Brain pericyte (primary cell): ENCODE results near the gene RUSF1.

Experiments
- DNase-seq: peaks from one replicate; pipeline ENCODE4 v3.0.0-alpha.2; 2012; ENCODE audit warnings: low read depth, low spot score

The RUSF1 gene

DNA sequence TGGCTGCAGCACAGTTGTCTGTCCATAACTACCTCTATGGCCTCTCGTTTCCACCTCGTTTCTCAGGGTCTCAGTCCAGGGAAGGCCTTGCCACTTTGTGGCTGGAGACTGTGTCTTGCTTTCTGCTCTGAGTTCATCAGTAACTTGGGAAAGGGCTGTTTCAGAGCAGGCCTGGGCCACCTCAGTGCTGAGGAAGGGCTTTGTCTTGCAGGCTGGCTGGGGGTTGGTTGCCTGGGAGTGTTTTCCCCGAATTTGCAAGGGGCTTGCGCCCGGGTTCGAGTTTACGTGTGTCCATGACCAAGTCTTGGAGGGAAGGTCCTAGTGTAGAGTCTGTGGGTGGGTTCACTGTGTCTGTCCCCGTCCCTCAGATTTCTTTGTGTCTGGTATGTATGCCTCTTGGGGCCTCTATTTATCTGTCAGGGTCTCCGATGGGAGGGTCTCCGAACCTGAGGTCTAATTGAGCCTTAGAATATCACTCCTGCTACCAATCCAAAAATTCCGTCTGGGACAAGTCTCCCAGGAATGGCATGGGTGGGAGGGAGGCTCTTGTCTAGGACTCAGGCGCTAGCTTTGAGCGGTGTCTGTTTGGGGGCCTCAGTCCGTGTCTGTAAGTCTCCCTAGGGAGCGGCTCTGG lies 36.8 kb downstream of the RUSF1 start:
- no peak for DNase-seq

DNA sequence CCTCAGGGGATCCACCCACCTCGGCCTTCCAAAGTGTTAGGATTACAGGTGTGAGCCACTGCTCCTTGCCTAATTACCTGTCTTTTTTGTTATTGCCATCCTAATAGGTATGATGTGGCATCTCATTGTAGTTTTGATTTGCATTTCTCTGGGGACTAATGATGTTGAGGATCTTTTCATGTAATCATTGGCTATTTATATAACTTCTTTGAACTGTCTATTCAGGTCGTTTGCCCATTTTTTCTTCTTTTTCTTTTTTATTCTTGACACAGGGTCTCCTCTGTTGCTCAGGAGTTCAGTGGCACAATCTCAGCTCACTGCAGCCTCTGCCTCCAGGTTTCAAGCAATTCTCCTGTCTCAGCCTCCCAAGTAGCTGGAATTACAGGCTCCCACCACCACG lies 37.6 kb downstream of the RUSF1 start:
- no peak for DNase-seq

DNA sequence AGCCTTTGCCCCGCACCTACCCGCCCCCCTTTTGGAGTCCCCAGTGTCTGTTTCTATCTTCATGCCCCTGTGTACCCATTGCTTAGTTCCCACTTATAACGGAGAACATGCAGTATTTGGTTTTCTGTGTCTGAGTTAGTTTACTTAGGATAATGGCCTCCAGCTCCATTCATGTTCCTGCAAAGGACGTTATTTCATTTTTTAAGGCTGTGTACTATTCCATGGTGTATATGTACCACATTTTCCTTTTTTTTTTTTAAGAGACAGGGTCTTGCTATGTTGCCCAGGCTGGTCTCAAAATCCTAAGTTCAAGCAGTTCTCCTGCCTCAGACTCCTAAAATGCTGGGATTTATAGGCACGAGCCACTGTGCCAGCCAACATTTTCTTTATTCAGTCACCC lies 40.3 kb downstream of the RUSF1 start:
- no peak for DNase-seq

DNA sequence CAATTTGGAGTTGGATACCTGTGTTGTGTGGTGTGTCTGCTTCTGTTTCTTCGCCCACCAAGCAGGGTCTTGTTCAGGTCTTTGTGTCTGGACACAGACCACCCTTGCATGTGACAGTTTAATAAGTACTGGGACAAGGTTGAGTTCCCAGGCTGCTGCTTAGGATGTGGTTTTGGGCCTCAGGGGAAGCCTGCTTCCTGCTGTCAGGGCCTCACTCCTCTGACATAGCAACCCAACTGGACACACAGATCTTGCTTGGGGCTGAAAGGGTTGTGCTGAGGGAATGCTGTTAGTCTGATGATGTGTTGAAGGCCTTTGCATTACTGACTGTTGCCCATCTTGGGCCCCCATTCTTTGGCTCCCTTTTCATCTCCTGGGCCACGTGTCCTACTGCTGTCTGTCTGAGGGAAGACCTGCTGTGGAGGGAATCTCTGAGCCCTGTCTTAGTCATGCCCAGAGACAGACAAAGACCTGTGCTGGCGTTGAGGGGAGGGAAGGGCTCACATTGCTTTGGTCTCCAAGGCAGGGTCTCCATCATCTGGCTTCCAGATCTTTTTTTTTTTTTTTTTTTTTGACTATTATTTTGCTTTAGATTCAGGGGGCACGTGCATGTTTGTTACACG lies 40.9 kb downstream of the RUSF1 start:
- DNase-seq: no peak

DNA sequence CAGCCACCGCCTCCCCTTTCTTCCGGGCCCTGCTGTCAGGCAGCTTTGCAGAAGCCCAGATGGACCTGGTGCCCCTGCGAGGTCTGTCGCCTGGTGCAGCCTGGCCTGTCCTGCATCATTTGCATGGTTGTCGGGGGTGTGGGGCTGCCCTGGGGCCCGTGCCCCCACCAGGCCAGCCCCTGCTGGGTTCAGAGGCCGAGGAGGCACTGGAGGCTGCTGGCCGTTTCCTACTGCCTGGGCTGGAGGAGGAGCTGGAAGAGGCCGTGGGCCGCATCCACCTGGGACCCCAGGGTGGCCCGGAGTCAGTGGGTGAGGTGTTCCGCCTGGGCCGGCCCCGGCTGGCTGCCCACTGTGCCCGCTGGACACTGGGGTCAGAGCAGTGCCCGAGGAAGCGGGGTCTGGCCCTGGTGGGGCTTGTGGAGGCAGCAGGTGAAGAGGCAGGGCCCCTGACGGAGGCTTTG lies 41.8 kb downstream of the RUSF1 start:
- DNase-seq: no peak

DNA sequence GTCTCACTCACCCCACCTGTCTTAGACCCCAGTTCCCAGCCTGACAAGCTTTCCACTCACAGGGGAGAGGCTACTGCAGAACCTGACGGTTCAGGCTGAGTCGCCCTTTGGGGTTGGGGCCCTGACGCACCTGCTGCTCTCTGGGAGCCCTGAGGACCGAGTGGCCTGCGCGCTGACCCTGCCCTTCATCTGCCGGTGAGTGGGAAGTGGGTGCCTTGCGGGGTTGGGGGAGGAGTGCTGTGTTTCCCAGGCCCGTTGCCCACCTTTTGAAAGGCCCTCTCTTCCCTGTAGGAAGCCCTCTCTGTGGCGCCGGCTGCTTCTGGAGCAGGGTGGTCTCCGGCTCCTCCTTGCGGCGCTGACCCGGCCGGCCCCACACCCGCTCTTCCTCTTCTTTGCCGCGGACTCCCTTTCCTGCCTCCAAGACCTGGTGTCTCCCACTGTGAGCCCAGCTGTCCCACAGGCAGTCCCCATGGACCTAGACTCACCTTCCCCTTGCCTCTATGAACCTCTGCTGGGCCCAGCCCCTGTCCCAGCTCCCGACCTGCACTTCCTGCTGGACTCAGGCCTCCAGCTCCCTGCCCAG lies 42.3 kb downstream of the RUSF1 start:
- DNase-seq: no peak

DNA sequence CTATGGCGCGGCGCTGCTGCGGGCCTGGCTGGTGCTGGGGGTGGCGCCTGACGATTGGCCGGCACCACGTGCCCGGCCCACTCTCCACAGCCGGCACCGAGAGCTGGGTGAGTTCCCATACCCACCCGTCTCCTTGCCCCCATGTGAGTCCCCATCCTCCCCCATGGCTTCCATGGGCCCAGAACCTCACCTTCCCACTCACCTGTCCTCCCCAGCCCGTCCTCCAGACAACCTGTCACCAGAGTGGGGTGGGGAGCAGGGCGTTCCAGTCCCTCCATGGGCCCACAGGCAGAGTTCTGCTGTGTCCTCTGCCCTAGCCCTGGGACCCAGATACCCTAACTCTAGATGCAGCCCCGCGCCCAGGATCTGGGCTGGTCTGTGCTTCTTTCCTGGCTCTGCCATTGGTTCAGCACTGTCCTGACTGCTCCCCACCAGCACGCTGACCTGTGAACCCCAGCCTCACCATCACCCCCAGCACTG lies 43.4 kb downstream of the RUSF1 start:
- no peak for DNase-seq

DNA sequence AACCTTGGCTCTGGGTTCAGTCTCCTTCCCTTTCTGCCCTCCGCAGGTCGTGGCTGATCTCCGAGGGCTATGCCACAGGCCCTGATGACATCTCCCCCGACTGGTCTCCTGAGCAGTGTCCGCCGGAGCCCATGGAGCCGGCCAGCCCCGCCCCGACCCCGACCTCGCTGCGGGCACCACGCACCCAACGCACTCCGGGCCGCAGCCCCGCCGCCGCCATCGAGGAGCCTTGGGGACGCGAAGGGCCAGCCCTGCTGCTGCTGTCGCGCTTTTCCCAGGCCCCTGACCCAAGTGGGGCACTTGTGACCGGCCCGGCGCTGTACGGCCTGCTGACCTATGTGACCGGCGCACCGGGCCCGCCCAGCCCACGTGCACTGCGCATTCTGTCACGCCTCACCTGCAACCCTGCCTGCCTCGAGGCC lies 43.8 kb downstream of the RUSF1 start:
- no peak for DNase-seq

DNA sequence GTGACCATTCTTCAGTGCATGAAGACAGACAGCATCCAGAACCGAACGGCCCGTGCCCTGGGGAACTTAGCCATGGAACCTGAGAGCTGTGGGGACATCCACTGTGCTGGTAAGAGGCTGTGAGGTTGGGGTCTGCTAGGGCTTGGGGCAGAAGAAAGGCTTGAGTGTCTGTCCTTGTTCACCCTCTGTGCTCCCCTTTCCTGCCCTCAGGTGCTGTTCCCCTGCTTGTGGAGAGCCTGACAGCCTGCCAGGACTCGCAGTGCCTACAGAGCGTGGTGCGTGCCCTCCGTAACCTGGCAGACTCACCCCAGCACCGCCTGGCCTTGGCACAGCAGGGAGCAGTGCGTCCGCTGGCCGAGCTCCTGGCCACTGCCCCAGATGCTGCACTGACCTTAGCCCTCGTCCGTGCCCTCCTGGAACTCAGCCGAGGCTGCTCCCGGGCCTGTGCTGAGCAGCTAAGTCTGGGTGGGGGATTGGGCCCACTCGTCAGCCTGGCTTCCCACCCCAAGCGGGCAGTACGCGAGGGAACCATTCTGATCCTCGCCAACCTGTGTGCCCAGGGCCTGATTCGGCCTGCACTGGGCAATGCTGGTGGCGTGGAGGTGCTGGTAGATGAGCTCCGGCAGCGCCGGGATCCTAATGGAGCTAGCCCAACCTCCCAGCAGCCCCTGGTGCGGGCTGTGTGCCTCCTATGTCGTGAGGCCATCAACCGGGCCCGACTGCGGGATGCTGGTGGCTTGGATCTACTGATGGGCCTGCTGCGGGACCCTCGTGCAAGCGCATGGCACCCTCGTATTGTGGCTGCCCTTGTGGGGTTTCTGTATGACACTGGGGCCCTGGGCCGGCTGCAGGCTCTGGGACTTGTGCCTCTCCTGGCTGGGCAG lies 46.0 kb downstream of the RUSF1 start:
- DNase-seq: no peak

DNA sequence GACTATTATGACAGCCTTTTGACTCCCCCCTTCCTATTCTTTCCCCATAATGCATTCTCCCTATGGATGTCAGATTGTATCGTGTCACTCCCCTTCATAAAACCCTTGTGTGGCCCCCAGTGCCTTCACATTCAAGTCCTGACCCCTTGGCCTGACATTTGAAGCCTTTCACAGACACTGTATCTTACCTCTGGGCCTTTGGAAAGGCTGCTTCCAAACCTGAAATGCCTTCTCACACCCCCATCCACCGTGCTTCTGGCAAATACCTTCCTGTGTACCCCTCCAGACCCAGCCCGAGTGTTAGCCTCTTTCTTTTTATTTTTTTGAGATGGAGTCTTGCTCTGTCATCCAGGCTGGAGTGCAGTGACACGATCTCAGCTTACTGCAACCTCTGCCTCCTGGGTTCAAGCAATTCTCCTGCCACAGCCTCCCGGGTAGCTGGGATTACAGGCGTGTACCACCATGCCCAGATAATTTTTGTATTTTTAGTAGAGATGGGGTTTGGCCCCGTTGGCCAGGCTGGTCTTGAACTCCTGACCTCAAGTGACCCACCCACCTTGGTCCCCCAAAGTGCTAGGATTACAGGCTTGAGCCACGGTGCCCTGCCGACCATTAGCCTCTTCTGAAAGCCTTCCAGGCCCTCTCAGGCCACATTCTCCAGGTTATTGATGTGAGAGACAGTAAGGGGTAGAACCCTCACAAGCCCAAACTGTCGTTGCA lies 46.8 kb downstream of the RUSF1 start:
- DNase-seq: no peak

DNA sequence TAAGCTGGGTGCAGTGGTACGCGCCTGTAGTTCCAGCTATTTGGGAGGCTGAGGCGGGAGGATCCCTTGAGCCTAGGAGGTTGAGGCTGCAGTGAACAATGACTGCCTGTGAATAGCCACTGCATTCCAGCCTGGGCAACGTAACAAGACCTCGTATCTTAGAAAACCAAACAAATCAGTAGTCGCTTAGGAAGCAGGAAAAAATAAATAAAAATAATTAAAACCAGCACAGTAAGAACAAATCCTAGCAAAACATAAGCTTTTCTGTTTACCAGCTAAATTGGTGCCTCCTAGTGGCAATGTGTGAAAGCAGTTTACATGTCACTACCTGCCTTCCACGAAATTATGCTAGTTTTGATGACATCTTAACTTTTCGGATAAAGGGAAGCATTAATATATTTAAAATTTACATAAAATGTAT lies 47.6 kb downstream of the RUSF1 start:
- no peak for DNase-seq

DNA sequence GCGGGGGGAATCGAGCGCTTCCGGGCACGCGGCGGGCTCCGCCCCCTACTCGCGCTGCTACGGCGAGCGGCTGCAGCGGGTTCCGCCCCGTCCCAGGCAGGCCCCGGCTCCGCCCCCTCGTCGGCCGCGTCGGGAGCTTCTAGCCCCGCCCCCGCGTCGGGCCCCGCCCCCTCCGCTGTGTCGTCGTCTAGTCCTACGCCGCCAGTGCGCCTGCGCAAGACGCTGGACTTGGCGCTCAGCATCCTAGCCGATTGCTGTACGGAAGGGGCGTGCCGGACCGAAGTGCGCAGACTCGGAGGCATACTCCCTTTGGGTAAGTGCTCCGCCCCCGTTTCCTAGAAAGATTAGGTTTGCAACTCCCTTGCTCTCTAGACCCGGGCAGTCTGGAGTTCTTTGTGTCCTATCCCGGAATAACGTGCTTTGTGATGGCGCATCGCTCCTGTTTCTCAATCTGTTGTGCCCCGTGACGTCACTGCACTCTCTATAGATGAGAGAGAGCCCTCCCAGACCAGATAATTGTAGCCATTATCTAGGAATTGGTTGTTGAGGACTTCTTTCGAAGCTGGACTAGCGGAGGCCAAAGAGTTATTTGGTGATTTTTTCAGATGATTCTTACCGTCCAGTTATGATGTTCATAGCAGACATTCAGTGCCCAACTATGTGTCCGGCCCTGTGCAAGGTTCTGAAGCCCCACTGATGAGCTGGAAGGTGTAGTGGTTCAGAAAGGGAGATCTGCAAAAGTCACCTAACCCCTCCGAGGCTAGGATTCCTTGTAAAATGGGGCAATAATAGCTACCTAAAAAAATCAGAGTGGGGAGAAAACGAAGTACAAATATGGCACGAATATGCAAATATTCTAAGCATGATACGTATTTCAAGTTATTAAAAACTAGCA lies 48.3 kb downstream of the RUSF1 start:
- peak; percentile 95 for DNase-seq

DNA sequence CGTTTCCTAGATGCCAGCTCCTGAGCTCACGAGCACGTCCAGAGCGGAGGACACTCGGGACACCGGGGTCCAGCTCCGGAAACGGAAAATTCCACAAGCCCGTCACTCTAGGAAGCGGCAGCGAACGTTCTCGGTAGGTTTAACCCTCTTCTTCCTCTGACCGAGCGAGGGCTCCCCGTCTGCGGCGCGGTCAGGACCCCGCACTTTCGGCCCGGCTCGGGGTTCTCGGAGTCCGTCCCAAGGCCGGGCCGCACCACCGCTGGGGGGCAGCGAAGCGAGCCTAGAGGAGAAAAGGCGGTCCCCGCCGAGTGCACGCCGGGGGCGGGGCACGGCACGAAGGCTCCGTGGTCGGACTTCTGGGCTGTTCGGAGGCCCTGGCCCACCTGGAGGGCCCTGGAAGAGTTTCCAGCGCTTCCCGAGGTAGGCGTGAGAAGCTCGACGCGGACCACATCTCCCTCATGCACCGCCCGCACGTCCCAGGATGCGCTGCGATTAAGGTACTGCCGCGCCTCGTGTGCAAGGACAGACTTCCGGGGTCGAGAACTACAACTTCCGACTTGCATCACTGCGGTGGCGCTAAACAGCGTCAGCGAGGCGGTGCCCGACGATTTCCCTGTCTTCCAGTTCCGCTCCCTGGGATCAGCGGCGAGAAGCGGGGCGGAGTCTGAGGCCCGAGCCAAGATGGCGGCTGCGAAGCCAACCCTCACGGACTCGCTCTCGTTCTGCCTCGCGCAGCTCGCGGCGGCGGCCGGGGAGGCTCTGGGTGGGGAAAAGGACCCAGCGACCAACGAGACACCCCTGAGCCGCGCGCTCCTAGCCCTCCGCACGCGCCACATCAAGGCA lies 49.1 kb downstream of the RUSF1 start, which contains the start of gene ARMC5:
TSS of gene ARMC5 (plus strand) at position 658 of the 843 bp plus-strand sequence. CDS start at position 682, 24 bp downstream.
- peak; percentile 94 for DNase-seq

DNA sequence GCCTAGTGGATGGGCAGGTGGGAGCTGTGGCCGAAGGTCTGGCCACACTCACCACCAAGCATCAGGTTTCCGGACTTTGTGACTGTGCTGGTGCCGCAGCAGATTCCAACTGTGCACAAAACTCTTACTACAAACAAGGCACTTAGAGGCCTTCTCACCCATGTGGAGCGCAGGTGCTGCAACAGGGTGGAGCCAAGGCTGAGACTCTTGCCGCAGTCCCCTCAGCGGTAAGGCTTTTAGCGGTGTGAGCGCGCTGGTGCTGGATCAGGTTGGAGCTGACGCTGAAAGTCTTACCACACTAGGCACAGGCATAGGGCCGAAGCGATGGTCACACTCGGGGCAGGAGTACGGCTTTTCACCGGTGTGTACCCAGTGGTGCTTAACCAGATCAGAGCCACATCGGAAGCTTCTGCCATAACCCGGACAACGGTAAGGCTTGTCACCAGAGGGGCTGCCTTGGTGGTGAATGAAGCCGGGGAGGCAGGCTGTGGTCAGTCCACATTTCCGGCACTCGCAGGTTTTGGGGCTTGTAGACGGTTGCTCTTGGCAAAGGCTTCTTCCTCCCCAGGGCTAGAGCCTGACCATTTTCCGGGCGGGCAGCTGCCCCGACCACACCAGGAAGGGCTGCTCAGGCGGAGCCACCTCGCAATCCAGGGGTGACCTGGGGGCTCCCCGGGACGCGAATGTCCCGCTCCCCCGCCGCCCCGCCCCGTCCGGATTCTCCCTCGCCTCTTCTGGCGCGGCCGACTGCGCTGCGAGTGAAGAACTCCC lies 49.9 kb downstream of the RUSF1 start:
- no peak for DNase-seq

DNA sequence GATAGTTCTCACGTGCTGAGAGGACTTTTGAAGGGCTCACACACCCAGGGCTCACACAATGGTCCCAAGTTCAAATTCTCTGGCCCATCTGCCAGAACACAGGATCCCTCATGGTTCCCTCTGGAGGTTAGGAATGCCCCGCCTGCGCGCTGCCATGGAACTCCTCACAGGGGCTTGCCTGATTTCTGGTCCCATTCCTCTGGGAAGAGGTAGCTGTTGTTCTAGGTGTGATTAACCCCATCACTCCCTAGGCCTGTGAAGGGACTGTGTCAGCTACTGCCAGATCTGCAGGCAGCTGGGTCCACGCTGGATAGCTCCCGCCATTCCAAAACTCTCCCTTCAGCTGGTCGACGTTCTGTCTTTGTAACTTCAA lies 51.2 kb downstream of the RUSF1 start:
- no peak for DNase-seq

DNA sequence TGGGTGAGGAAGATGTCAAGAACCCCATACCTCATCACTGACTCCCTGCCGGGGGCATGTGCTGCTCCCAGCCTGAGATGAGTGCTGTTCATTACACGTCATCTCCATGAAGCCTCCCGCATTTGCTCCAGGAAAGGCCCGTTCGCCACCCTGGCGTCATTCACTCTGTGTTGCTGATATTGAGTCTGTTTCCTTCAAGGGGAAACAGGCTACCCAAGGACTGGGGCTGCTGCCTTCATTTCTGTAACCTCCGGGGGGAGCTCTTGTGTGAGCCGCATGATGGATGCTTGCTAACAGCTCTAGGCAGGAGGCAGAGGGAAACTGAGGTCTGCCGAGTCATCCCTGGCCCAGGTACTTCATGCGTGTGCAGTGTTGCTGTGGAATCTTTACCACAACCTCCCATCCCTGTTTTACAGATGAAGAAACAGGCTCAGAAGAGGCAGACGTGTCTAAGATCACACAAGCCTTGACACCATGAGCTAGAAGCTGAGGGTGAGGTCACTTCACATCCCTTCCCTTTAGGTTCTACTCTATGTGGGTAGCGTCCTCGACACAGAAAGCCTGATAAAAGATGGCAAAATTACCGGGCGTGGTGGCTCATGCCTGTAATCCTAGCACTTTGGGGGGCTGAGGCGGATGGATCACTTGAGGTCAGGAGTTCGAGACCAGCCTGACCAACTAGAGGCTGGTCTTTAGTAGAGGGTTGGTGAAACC lies 52.4 kb downstream of the RUSF1 start:
- no peak for DNase-seq

DNA sequence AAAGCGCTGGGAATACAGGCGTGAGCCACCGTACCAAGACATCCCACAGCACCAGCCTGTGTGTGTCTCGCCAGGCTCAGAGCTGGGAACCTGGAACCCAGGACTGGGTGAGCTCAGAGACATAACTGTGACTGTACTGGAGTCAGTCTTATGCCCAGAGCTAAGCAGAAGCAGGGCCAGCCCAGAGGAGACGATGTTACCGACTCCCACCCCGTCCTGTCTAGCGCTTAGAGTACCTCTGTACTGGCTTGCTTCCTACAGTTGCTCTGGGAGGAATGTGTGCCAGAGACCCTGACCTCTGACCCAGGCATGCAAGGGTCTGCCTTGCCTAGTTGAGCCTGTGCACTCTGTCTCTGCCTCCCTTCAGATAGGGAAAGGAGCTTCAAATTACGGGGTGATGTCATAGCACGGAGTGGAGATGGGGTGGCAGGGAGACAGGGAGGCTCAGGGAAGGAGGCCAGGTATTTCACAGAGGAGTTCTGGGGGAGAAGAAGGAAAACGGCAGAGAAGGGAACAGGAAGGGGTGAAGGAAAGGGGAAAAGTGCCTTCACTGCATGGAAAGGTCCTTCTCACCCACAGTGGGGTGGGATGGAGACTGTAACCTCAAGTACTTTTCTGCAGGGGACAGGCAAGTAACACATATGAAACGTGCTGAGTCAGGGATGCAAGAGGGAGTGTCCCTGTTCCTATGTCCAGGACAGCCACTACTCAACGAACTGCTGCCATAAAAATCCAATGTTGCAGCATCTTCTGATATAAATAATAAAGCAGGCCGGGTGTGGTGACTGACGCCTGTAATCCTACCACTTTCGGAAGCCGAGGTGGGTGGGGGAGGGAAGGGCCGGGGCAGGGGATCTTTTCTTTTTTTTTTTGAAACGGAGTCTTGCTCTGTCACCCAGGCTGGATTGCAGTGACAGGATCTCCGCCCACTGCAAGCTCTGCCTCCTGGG lies 54.7 kb downstream of the RUSF1 start:
- no peak for DNase-seq
